HL-60/S4 (cell line): ENCODE data around the gene CETN1.

Experiments used
- in situ Hi-C: fragments of 300-500 bp; cut with MboI; formaldehyde crosslinking; loops from 2 replicates; pipeline ENCODE4 v1.14.3; 2022; ENCODE audit warnings: low sequenced_read_pairs

The CETN1 gene

GRCh38 chr18:618618-619017 is 38.4 kb downstream of the CETN1 start:
- in situ Hi-C loops = loop anchor here (5.0 kb wide), 1 partner anchor 331 kb away; no protein-coding TSS in a partner anchor

GRCh38 chr18:621291-622043 is 41.3 kb downstream of the CETN1 start:
- in situ Hi-C loops = loop anchor here (10.0 kb wide), 1 partner anchor 213 kb away; no protein-coding TSS in a partner anchor

GRCh38 chr18:622289-622688 is 42.1 kb downstream of the CETN1 start:
- in situ Hi-C loops = loop anchor here (10.0 kb wide), 1 partner anchor 213 kb away; no protein-coding TSS in a partner anchor

- in situ Hi-C loops = loop anchor here (10.0 kb wide), 1 partner anchor 211 kb away; no protein-coding TSS in a partner anchor
These were observed 43.8 kb downstream of the CETN1 start for GRCh38 chr18:623761-624620.

GRCh38 chr18:627231-627630 is 47.1 kb downstream of the CETN1 start:
- in situ Hi-C loops = loop anchor here (10.0 kb wide), 1 partner anchor 208 kb away; no protein-coding TSS in a partner anchor

- in situ Hi-C loops = loop anchor here (10.0 kb wide), 1 partner anchor 205 kb away; no protein-coding TSS in a partner anchor
These were observed 49.3 kb downstream of the CETN1 start for GRCh38 chr18:629269-630150.

- in situ Hi-C loops = no loop called here
These were observed 51.4 kb downstream of the CETN1 start for GRCh38 chr18:631560-631959.
